Limb (tissue), 2 donors: ENCODE results near the gene DNASE1L3.
"Not testable (repeated sequence)": the region's sequence is repeated elsewhere in the genome, so short reads cannot be mapped to it uniquely, and the experiment has no call there.

ENCODE experiments used
- DNase-seq, 2 donors: peaks; one replicate each; pipeline ENCODE4 v3.0.0-alpha.2; 2016; ENCODE audit errors: extremely low spot score in 2 of 2

Gene DNASE1L3

GRCh38 chr3:58236527-58237237 is 25.9 kb upstream of the DNASE1L3 start:
- DNase-seq = no peak

GRCh38 chr3:58235970-58236369 is 25.2 kb upstream of the DNASE1L3 start:
- DNase-seq = no peak

- DNase-seq = no peak
Observed at GRCh38 chr3:58234516-58234931, 23.8 kb upstream of the DNASE1L3 start.

GRCh38 chr3:58231666-58232065 is 20.9 kb upstream of the DNASE1L3 start:
- no peak for DNase-seq

- DNase-seq = no peak
Observed at GRCh38 chr3:58230876-58231552, 20.2 kb upstream of the DNASE1L3 start.

- not testable (repeated sequence) for DNase-seq
Observed at GRCh38 chr3:58227933-58228332, 17.2 kb upstream of the DNASE1L3 start.

- DNase-seq = no peak
Observed at GRCh38 chr3:58223855-58224254, 13.1 kb upstream of the DNASE1L3 start.

- no peak for DNase-seq
Observed at GRCh38 chr3:58222161-58222724, 11.5 kb upstream of the DNASE1L3 start.

GRCh38 chr3:58218904-58219303 is 8.1 kb upstream of the DNASE1L3 start:
- DNase-seq = no peak

GRCh38 chr3:58217209-58217811 is 6.5 kb upstream of the DNASE1L3 start:
- peak in 1 of 2 donors; percentile 53 for DNase-seq

GRCh38 chr3:58216496-58217195 is 5.9 kb upstream of the DNASE1L3 start:
- no peak for DNase-seq

- DNase-seq = no peak
Observed at GRCh38 chr3:58215317-58216025, 4.7 kb upstream of the DNASE1L3 start.

GRCh38 chr3:58214484-58215316 is 3.9 kb upstream of the DNASE1L3 start:
- DNase-seq = no peak

- no peak for DNase-seq
Observed at GRCh38 chr3:58209933-58210332, 839 bp downstream of the DNASE1L3 start.

- no peak for DNase-seq
Observed at GRCh38 chr3:58207954-58208353, 2.8 kb downstream of the DNASE1L3 start.

GRCh38 chr3:58206406-58207011 is 4.3 kb downstream of the DNASE1L3 start:
- DNase-seq = no peak

- no peak for DNase-seq
Observed at GRCh38 chr3:58205981-58206380, 4.8 kb downstream of the DNASE1L3 start.

GRCh38 chr3:58204720-58205119 is 6.1 kb downstream of the DNASE1L3 start:
- no peak for DNase-seq

- DNase-seq = no peak
Observed at GRCh38 chr3:58203541-58203940, 7.2 kb downstream of the DNASE1L3 start.

- peak in 1 of 2 donors; percentile 19 for DNase-seq
Observed at GRCh38 chr3:58202917-58203360, 7.8 kb downstream of the DNASE1L3 start.
